HG02798 (cell line): ENCODE measurements around the gene ROR1.
"Not testable (repeated sequence)": the region's sequence is repeated elsewhere in the genome, so short reads cannot be mapped to it uniquely, and the experiment has no call there.

Experiments
- ATAC-seq: cut with Tn5 transposase; IDR thresholded peaks from one replicate; pipeline ENCODE4 v1.9.1; 2021; ENCODE audit warnings: mild to moderate bottlenecking; ENCODE audit not compliant: unreplicated experiment, poor library complexity

The ROR1 gene

DNA sequence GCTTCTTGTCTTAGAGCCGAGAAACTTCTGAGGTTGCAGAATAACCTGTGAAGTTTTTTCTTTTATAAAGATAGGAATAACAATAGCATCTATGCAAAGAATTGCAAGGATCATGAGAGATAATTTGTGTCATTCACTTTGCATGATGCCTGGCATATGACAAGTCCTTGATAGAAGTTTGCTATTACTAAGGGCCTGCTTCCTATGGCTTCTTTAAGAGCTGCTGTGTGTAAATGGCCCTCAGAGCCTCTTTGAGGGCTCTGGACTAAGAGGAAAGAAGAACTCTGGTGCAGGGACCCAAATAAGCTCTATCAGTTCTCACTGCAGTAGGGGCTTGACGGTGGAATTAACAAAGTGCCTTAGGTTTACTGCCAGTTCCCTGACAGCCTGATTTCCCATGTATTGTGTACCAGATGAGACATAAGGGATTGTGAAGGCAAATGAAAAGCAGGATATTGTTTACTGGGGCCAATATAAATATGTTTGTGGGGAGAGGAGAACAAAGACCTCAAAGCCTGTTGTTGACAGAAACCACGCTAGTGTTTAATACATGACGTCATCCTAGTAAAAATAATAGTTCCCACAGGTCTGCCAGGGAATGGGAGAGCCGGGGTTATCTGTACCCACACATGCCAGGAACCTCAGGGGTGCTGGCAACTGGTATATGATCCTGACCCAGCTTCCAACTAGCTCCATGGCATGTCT, 298.4 kb downstream of the ROR1 start:
- ATAC-seq: no peak

DNA sequence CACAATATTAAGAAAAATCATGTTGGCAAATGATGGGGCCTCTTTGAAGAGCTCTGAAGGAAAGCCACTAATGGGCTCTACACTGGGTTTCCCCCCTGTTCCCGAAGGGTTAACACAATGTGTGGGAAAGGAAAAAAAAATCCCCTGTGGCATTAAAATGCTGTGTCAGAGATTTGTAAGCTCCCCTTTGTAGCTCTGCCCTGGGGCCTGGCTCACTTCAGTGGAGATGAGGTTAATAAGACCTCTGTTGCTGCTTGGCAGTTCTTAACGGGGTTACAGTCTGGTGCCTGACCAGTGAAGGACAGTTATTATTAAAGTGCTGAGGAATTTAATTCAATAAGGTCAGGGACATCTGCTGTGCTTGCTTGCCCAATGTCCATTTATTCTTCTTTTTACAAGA, 299.9 kb downstream of the ROR1 start:
- no peak for ATAC-seq

DNA sequence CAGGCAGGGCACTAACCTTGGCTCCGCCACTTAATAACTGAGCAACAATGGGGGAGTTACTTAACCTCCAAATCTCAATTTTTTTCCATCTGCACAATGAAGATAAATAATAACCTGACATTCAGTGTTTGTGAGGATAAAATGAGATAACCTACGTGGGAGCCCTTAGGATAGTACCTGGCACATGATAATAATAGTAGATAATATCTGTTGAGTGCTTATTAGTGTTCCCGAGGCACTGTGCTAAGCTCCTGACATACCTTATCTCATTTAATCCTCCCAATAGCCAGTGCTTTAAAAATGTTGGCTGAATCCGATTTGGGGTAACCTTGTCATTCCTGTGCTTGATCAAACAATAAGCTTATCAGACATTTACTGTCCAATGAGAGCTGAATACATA, 300.9 kb downstream of the ROR1 start:
- no peak for ATAC-seq

DNA sequence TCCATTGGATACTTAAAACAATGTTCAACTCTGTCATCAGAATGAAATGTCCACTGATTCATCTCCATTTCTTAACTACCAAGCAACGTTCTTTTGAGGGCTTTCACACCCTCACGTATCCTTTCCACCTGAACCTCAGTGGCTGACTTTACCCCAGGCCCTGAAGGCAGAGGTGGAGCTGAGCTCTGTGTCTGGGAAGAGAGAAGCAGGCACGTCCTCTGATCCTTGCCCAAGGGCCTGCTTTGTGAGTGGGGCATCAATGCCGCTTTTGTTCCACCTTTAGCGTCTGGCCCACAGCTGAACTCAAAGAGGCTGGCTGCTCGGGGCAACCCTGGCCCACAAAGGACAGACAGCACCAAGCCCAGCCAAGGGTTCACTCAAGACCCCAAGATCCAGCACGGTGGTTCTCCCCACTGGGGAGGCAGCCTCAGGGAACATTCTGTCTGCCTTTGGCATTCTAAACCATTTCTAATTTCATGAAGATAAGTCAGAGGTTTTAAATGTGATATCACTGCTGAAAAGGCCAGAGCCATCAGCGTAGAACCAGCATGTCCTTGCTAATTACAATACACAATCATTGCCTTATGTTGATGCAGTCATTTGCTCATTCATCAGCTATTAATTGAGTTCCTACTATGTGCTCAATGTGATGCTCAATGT, 303.6 kb downstream of the ROR1 start:
- no peak for ATAC-seq

DNA sequence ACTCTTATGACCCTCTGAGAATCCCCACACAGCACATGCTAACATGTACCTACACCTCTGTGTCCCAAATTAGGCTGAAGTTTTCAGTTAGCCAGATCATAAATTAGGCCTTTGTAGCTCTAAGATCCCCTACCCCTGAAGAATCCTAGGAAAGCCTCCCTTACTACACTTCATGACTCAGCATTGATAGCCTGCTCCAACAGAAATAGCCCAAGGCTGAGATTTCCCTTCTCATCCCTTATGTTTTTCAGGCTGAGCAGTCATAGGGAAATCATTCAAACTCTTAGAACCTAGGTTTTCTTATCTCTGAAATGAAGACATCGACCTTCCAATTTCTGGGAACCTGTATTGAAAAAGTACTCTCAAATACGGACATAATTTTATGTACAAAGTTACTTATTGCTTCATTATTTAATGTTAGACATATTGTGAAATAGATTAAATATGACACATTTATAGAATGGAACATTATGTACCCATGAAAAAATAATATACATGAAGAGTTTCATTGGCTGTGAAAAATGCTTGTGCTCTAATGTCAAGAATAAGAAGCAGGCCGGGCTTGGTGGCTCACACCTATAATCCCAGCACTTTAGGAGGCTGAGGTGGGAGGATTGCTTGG, 307.2 kb downstream of the ROR1 start:
- ATAC-seq: no peak

DNA sequence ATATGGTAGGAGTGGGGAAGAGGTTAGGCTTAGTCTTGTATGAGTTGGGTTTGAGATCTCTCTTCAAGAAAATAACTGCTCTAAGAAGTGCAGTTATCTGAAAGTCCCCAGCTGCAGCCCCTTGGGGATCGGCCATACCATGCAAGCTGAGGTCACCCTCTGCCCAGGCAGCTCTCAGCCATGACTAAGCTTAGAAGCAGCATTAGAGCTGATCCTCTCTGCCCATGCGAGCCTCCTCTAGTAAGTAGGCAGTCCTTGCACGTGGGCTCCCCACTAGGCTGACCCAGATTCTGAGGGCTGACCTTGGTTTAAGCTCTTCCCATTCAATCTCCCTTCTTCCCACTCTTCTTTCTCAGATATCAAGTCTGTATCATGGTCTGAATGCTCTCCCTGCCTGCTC, 308.6 kb downstream of the ROR1 start:
- ATAC-seq: no peak

DNA sequence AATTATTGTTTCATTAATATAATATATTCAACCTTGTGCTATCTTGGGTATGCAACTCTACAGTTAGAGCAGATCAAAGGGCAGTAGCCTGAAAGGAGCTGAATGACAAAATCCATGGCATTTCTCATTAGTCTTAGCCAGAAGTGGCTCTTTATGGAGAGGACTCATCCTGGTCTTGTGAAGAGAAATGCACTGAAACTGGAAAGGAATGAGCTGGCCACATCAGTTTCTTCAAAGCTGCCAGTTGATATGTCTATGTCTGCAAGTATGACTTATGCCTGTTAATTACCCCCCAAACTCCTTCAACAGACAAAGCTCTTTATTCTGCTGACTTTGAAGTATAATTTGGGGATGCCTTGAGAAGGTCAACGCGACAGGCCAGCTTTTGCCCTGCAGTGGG, 310.6 kb downstream of the ROR1 start:
- ATAC-seq: no peak

DNA sequence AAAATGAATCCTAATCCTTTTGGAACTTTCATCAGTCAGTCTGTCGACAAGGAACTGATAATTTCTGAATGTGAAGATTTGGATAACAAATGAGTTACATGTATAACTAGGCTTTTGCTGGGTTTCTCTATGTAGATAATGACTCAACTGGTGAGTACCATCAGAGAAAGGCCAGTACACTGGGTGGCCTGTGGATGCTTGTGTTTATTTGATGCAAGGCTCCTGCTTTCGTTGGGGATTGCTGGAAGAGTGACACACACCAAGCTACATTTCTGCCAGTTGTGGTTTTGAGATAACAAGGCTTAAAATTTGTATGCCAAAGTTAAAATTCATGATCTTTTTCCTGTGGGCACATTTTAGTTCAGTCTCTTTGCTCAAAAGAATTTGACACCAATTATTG, 314.0 kb downstream of the ROR1 start:
- ATAC-seq: no peak

DNA sequence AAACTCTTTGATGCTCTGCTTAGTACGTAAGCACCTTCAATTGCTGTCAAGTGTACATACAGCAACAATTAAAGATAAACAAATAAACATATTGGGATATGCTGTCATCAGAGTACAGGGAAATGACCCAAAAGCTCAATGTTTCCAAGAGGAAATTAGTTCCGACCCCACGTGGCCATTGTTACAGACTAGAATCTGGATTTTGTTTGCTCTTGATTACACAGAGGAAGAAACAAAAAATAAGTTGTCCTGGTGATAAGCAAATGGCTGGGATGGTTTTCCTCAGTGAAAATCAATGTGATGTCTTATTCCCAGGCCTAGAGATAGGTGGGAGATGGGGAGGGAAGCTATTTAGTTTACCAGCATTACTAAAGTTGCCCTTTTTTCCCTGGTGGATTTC, 316.6 kb downstream of the ROR1 start:
- no peak for ATAC-seq

DNA sequence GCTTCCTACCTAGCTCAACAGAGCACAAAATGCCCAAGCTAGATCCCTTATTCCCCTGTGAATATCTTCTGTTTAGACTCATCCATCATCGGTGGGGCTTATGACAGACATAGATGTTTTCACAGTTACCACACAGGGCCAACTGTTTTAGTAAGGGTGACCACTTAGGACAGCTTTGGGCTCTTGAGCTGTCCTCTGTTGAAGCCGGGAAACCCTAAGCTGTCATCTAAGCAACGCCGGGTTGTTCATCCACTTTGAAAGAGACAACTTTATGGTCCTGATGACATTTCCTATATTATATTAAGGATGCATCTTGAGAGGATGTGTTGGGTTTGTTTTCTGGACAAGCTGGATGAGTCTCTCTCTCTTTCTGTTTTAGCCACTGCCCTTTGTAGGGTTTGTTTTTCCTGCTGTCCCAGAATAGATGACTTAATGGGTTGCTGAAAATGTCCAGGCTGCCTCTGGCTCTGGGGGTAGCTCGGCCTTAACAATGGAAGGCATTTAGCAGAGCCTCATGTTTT, 319.1 kb downstream of the ROR1 start:
- ATAC-seq: no peak

DNA sequence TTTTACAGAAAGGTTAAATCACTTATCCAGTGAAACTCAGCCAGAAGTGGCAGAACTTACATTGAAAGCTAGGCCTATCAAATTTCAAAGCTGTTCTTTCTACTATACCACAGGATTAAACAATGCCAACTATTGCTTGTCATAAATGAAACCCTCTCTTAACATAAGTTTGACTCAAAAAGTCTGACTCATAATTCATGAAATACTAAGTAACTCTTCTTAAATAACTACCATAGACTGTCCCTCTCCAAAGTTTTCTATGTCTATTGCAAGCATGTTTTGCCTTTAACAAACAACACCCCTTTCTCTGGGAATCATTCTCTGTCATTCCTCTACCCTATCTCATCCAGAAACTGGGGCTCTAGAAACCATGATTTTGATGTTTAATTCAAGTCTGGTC, 320.1 kb downstream of the ROR1 start:
- no peak for ATAC-seq

DNA sequence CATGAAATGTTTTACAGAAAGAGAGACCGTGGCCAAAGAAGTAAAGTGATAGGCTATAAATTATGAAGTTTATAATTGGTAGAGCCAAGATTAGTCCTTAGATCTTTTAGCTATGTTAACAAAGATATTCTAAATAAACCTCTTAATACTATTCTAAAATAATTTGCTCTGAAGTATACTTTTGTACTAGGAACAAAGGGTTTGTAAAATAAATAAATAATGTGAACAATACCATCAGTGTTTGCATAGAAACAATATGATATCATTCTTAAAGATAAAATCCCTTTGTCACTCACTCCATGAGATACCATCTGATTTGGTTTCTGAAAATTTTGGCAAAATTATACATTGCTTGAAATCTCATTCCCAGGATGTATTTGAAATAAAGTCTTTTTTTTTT, 322.0 kb downstream of the ROR1 start:
- no peak for ATAC-seq

DNA sequence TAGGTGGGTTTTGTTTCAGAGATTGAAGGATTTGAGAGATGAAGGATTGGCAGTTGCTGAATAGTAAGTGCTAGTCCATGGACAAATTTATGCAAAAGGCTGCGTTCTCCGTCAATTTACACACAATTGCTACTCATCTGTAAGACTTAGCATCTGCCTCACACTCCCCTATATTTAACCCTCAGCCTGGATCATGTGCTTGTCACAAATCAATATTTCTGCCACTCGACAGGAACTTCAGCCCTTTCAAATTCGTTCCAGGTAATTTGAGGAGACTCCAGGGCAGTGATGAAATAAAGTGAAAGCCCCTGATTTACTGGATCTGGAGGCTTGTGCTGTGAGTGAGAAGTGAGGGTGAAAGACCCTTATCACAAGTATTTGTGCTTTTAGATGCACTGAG, 324.0 kb downstream of the ROR1 start:
- no peak for ATAC-seq

DNA sequence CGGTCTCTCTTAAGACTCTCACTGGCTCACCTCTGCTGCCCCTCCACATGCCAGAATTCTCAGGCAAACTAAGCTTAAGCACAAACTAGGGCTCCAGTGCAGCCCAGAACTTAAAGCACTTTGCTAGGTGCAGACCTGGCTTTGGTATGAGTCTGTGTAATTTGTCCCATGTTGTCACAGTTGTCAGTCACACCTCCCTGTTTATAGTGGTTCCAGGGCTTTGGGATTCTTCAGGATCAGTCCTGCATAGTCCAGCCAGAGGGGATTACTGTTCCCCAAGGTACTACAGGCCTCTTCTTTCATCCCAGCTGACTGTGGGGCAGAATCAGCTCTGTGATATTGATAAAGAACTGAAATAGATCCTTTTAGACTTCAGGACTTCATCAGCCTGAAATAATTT, 324.6 kb downstream of the ROR1 start:
- ATAC-seq: no peak

DNA sequence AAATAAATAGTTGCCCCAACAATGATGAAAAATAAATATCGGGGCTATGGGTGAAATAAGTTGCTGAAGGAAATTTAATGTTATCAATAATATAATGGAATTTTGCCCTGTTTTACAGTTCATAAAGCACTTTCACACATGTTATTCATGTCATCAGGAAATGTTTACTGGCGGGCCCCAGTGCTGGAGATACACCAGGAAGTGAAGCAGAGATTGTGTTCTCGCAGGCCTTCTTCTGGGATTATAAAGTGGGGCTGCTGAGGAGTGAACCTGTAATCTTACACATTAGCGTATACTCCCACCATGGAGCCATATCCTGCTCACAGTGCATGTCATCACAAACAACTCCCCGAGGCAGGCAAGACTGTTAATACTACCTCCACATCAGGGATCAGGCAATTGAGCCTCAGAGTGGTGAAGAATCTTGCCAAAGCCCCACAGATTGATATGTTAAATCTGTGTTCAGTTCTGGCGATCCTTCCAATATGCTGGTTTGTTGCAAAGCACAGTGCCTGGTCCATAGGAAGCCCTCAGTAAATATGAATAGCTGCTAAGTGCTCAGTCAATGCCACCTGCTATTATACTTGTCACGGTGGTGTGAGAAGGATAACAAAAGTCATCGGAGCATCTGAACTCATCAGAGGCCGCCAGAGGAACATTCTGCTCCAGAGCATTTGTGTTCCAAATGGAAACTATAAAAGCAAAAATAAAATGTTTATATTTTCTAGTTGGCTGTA, 325.2 kb downstream of the ROR1 start:
- ATAC-seq: no peak

DNA sequence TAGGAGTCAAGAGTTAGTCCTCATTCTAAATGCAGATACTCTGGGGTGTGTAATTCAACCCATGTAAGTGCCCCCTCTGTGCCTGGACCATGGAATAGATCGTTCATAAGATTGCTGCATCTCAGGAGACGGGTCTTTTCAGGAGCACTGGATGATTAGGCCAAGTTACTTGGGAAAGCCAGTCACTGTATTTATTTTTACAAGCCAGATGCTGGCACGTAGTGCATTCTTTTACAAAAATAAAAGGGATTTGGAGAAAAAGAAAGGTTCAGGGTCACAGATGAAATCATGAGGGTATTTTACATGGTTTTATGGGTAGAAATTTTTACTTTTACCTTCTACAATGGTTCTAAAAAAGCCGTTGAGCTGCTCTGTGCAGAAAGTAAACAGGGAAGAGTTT, 327.0 kb downstream of the ROR1 start:
- ATAC-seq: no peak

DNA sequence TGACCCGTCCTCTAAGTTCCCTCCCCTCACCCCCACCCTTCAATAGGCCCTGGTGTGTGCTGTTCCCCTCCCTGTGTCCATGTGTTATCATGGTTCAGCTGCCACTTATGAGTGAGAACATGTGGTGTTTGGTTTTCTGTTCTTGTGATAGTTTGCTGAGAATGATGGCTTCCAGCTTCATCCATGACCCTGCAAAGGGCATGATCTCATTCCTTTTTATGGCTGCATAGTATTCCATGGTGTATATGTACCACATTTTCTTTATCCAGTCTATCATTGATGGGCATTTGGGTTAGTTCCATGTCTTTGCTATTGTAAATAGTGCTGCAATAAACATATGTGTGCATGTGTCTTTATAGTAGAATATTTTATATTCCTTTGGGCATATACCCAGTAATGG, 330.8 kb downstream of the ROR1 start:
- not testable (repeated sequence) for ATAC-seq

DNA sequence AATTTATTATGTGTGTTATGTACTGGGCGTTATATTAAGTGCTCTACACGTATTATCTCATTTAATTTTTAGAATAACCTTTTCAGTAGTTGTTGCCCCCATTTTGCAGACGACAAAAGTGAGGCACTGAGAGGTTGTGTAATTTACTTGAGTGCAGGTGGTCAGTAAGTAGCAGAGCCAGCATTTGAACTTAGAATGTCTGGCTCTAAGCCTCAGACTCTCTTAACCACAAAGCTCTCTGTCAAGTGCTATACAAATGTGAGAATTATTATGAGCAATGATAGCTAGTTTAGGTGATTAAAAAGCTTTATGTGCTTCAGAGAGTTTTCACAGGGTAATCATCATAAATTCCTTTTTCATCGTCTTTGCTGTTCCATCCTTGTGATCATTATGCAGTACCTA, 333.3 kb downstream of the ROR1 start:
- ATAC-seq: no peak

DNA sequence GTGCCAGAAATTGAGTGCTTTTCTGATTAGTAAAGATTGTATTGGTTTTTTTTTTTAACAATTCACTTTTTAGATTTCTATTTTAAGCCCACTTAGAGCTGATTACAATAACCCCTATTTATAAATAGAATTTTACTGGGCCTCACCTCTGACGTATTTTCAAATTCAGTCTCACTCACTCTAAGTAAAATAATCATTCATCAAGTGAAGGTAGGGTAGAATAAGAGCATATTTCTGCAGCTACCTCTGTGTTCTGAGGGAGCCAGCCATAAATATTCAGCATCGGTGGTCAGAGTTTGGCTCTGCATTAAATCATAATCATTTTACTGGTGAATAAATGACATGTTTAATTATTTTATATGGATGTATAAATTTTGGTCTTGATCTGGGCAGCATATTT, 333.8 kb downstream of the ROR1 start:
- ATAC-seq: no peak

DNA sequence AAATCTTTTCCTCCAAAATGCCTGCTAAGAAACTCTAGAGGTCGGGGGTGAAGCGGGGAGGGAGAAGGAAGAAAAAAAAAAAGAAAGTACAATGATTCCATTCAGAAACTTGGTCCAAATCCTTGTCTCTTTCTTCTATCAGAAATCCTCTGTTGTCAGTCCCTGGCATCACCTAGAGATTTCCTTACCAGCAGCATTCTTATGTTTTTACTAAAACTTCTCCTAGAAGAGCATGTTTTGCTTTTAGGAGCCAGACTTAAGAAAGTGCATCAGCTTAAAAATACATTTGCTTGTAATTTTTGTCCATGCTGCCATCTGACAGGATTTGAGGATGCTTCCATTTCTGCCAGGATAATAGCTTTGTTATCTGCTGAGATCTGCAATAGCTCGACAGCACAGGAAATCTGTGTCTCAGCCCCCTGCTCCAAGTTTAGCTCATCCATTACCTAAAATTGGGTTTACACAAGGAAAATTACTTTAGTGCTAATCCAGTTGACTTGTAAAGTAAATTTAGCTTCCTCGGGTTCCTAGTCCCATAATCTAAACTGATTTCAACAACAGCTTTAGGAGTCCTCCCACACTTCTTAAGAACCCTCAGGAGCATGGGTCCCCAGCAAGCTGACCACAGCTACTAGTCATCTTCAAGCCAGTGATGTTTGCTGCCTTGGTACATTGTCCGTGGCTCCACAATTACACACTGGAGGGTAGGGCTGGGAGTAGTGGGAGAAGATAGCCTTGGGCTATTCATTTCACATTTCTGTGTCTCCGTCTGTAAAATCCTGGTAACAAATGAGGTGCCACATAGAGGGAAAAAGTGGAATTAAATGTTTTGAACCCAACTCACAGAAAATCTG, 337.3 kb downstream of the ROR1 start:
- ATAC-seq: no peak
